Body of pancreas (tissue), 4 donors: ENCODE results near the gene SAXO2.

Experiments used
- CTCF ChIP-seq, 7 experiments: fragments of 450-650 bp in 4 of 7; fragments of 200-600 bp in 3 of 7; sonication (generic) in 3 of 7; IDR thresholded peaks; one replicate each; pipeline ENCODE4 v1.5.1; 2016 to 2019; ENCODE audit warnings: antibody characterized with exemption in 7 of 7
- POLR2A ChIP-seq, 3 donors: fragments of 450-650 bp; IDR thresholded peaks; one replicate each; pipeline ENCODE4 v1.6.1; 2016; ENCODE audit warnings: antibody characterized with exemption in 3 of 3, mild to moderate bottlenecking in 2 of 3

DNA sequence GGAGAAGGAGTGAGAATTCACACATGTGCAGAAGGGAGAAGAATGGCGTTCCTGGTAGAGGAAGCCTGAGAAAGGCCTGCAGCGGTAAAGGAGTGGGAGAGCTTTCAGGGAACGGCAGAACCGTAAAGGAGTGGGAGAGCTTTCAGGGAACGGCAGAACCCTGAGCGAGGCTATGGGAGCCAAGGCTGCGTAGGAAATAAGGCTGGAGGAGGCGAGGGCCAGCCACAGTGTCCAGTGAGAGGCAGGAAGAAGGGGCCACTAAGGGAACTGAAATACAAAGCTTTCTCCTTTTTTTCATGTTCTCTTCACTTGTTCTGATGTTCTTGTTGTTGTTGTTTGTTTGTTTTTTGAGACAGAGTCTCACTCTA, 45.1 kb downstream of the SAXO2 start:
- TF ChIP-seq CTCF (IDR thresholded peaks at IDR 0.05): no peak
- no peak for TF ChIP-seq POLR2A (IDR thresholded peaks at IDR 0.05)
